Measurements from ENCODE around the gene ZNF654. TPM values are rescaled to one million over a fixed set of nuclear protein-coding genes. Genes with fewer than 3 reads are reported as not detected.

ZNF654 gene
- total RNA-seq, 1 donor from 2014 or later, result 2.3 TPM

GRCh38 chr3:88033808-88034207 is 25.2 kb upstream of the ZNF654 start:
- intact Hi-C loops (cut with DNase I), result loop anchor here (2.0 kb wide), 1 partner anchor 25 kb away; the partner anchor contains the start of genes CGGBP1 and ZNF654
- H3K4me3 ChIP-seq, result no peak overlapping the region
- H3K9me3 ChIP-seq, result no peaks in the 10 kb centered on the region
- H3K27me3 ChIP-seq, result no peaks in the 10 kb centered on the region
- no peaks in the 10 kb centered on the region for H3K36me3 ChIP-seq
- DNase-seq (ENCODE audit: low spot score in 2 of 2), result no peak
- peak overlapping the region; percentile 5 to 44 for H3K27ac ChIP-seq
- no peak for TF ChIP-seq CTCF (IDR thresholded peaks at IDR 0.05)
- peaks cover 0 to 2% of the 10 kb centered on the region in 2 donors for H3K4me1 ChIP-seq

- intact Hi-C loops (cut with DNase I), result no loop called here
- DNase-seq (ENCODE audit: low spot score in 2 of 2), result no peak
- Histone ChIP-seq H3K9me3 (no peaks in the 10 kb centered on the region), H3K36me3 (no peaks in the 10 kb centered on the region), H3K4me1 (peaks cover 0 to 2% of the 10 kb centered on the region in 2 donors), H3K27ac (no peak overlapping the region), H3K4me3 (no peak overlapping the region), H3K27me3 (no peaks in the 10 kb centered on the region)
- no peak for TF ChIP-seq CTCF (IDR thresholded peaks at IDR 0.05)
Measured at GRCh38 chr3:88034491-88035275, 24.4 kb upstream of the ZNF654 start.

GRCh38 chr3:88036221-88036620 is 22.8 kb upstream of the ZNF654 start:
- Histone ChIP-seq H3K27me3 (no peaks in the 10 kb centered on the region), H3K36me3 (no peaks in the 10 kb centered on the region), H3K4me1 (peaks cover 0 to 2% of the 10 kb centered on the region in 2 donors), H3K4me3 (no peak overlapping the region), H3K27ac (no peak overlapping the region), H3K9me3 (no peaks in the 10 kb centered on the region)
- DNase-seq (ENCODE audit: low spot score in 2 of 2), result no peak
- TF ChIP-seq CTCF (IDR thresholded peaks at IDR 0.05), result no peak
- intact Hi-C loops (cut with DNase I), result no loop called here

GRCh38 chr3:88038566-88038965 is 20.5 kb upstream of the ZNF654 start:
- no peak overlapping the region for H3K27ac ChIP-seq
- H3K4me1 ChIP-seq, result peaks cover 0 to 2% of the 10 kb centered on the region in 2 donors
- H3K36me3 ChIP-seq, result no peaks in the 10 kb centered on the region
- TF ChIP-seq CTCF (IDR thresholded peaks at IDR 0.05), result no peak
- H3K27me3 ChIP-seq, result no peaks in the 10 kb centered on the region
- no peak for DNase-seq (ENCODE audit: low spot score in 2 of 2)
- no peaks in the 10 kb centered on the region for H3K9me3 ChIP-seq
- intact Hi-C loops (cut with DNase I), result no loop called here
- H3K4me3 ChIP-seq, result no peak overlapping the region

GRCh38 chr3:88040529-88040928 is 18.5 kb upstream of the ZNF654 start:
- no peaks in the 10 kb centered on the region for H3K36me3 ChIP-seq
- no peak for TF ChIP-seq CTCF (IDR thresholded peaks at IDR 0.05)
- H3K27me3 ChIP-seq, result no peaks in the 10 kb centered on the region
- DNase-seq (ENCODE audit: low spot score in 2 of 2), result no peak
- no peak overlapping the region for H3K4me3 ChIP-seq
- H3K9me3 ChIP-seq, result no peaks in the 10 kb centered on the region
- no peaks in the 10 kb centered on the region for H3K4me1 ChIP-seq
- no peak overlapping the region for H3K27ac ChIP-seq
- intact Hi-C loops (cut with DNase I), result no loop called here
